ENCODE measurements around the gene KRTAP5-2. TPM values are rescaled to one million over a fixed set of nuclear protein-coding genes. Genes with fewer than 3 reads are reported as not detected.

KRTAP5-2 gene
- total RNA-seq, 2 donors from 2014 or later, result not detected

GRCh38 chr11:1567052-1567720 is 30.9 kb downstream of the KRTAP5-2 start:
- ATAC-seq (no peak), DNase-seq (peak in 2 of 4 donors; percentile 14 to 27)
- Histone ChIP-seq H3K9me3 (no peaks in the 10 kb centered on the region), H3K4me3 (no peak overlapping the region), H3K27me3 (no peaks in the 10 kb centered on the region), H3K27ac (no peak overlapping the region), H3K4me1 (peaks cover 76% of the 10 kb centered on the region), H3K36me3 (replicated peaks in 1 of 2; ENCODE audit: insufficient read depth in 1 of 2, low read depth in 2 of 2) (peaks cover 0 to 2% of the 10 kb centered on the region in 2 donors)
- intact Hi-C loops (cut with DNase I), result no loop called here
- no peak for TF ChIP-seq POLR2A (IDR thresholded peaks at IDR 0.05)
- TF ChIP-seq CTCF (IDR thresholded peaks at IDR 0.05), result no peak
- 57 to 66% methylated on average over 12 to 13 of the region's 13 CpGs for WGBS, 2 donors

- TF ChIP-seq POLR2A (IDR thresholded peaks at IDR 0.05) (no peak), CTCF (IDR thresholded peaks at IDR 0.05) (no peak)
- Histone ChIP-seq H3K36me3 (replicated peaks in 1 of 2; ENCODE audit: insufficient read depth in 1 of 2, low read depth in 2 of 2) (peaks cover 0 to 2% of the 10 kb centered on the region in 2 donors), H3K4me1 (peaks cover 76% of the 10 kb centered on the region), H3K9me3 (no peaks in the 10 kb centered on the region), H3K27ac (no peak overlapping the region), H3K4me3 (no peak overlapping the region), H3K27me3 (no peaks in the 10 kb centered on the region)
- DNase-seq (peak in 1 of 4 donors; percentile 13), ATAC-seq (no peak)
- WGBS, 2 donors, result 0 to 76% methylated on average over 1 to 18 of the region's 20 CpGs
- intact Hi-C loops (cut with DNase I), result no loop called here
Observed at GRCh38 chr11:1566381-1567051, 31.6 kb downstream of the KRTAP5-2 start.

- Histone ChIP-seq H3K27ac (peak overlapping the region in 1 of 4 donors; percentile 75), H3K4me3 (no peak overlapping the region), H3K27me3 (no peaks in the 10 kb centered on the region), H3K9me3 (no peaks in the 10 kb centered on the region), H3K36me3 (replicated peaks in 1 of 2; ENCODE audit: insufficient read depth in 1 of 2, low read depth in 2 of 2) (peaks cover 0 to 2% of the 10 kb centered on the region in 2 donors), H3K4me1 (peaks cover 76% of the 10 kb centered on the region)
- WGBS, 2 donors, result 88 to 100% methylated on average over 1 to 4 of the region's 5 CpGs
- intact Hi-C loops (cut with DNase I), result no loop called here
- TF ChIP-seq CTCF (IDR thresholded peaks at IDR 0.05) (no peak), POLR2A (IDR thresholded peaks at IDR 0.05) (no peak)
- ATAC-seq, result no peak
- DNase-seq, result no peak
Observed at GRCh38 chr11:1565904-1566247, 32.2 kb downstream of the KRTAP5-2 start.

GRCh38 chr11:1565173-1565903 is 32.8 kb downstream of the KRTAP5-2 start:
- H3K27ac ChIP-seq, result peak overlapping the region; percentile 50 to 90 (median 72)
- peaks cover 76% of the 10 kb centered on the region for H3K4me1 ChIP-seq
- ATAC-seq, result peak; percentile 6
- no peaks in the 10 kb centered on the region for H3K27me3 ChIP-seq
- no peak overlapping the region for H3K4me3 ChIP-seq
- H3K36me3 ChIP-seq (replicated peaks in 1 of 2; ENCODE audit: insufficient read depth in 1 of 2, low read depth in 2 of 2), result peaks cover 0 to 2% of the 10 kb centered on the region in 2 donors
- no peak for TF ChIP-seq CTCF (IDR thresholded peaks at IDR 0.05)
- TF ChIP-seq POLR2A (IDR thresholded peaks at IDR 0.05), result no peak
- 78 to 90% methylated on average over 14 to 27 of the region's 28 CpGs for WGBS, 2 donors
- DNase-seq, result peak in 2 of 4 donors; percentile 51 to 71
- no peaks in the 10 kb centered on the region for H3K9me3 ChIP-seq
- intact Hi-C loops (cut with DNase I), result no loop called here
